GM18508 (cell line): Measurements from ENCODE around the gene ACAA1.
"Not testable (repeated sequence)": the region's sequence is repeated elsewhere in the genome, so short reads cannot be mapped to it uniquely, and the experiment has no call there.

ENCODE experiments used
- ATAC-seq: cut with Tn5 transposase; IDR thresholded peaks from one replicate; pipeline ENCODE4 v1.9.1; 2021; ENCODE audit warnings: moderate number of reproducible peaks; ENCODE audit not compliant: insufficient read depth, unreplicated experiment

ACAA1 gene, protein sequence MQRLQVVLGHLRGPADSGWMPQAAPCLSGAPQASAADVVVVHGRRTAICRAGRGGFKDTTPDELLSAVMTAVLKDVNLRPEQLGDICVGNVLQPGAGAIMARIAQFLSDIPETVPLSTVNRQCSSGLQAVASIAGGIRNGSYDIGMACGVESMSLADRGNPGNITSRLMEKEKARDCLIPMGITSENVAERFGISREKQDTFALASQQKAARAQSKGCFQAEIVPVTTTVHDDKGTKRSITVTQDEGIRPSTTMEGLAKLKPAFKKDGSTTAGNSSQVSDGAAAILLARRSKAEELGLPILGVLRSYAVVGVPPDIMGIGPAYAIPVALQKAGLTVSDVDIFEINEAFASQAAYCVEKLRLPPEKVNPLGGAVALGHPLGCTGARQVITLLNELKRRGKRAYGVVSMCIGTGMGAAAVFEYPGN

DNA sequence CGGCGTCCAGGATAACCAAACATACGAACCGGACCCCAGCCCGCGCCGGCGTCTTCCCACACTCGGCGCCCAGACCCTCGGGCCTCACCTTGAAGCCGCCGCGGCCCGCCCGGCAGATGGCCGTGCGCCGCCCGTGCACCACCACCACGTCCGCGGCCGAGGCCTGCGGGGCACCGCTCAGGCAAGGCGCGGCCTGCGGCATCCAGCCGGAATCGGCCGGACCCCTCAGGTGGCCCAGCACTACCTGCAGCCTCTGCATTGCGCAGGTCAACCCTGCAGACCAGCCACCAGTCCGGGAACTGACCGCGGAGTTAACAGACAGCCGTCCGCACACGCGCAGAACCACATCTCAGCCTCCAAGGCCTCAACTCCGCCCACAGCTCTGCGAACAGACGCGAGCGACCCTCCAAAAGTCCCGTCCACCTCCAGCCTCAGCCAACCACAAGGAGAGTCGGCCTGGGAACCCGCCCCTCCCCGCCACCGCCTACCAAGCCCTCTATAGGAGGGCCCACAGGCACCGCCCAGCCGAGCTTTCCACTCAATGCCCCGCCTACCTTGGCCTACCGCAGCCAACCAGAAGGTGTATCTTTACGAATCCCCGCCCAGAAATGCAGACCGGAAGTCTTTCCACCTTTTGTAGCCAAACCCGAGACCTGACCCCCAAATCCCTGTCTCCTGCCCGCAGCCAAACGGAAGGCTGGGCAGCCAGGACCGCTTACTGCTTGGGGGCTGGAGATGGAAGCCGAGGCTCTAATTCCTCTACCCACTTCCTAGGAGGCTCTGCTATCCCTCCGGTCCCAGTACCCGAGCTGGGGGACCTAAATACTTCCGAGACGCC, at the start of gene ACAA1:
TSS of gene ACAA1 (minus strand) at position 351 of the 838 bp plus-strand sequence. CDS start at position 259, 92 bp downstream.
- peak; percentile 81 for ATAC-seq

- no peak for ATAC-seq
Measured at GRCh38 chr3:38177181-38177580, 40.3 kb upstream of the ACAA1 start.

- ATAC-seq = no peak
Measured at GRCh38 chr3:38173834-38174418, 37.0 kb upstream of the ACAA1 start.

DNA sequence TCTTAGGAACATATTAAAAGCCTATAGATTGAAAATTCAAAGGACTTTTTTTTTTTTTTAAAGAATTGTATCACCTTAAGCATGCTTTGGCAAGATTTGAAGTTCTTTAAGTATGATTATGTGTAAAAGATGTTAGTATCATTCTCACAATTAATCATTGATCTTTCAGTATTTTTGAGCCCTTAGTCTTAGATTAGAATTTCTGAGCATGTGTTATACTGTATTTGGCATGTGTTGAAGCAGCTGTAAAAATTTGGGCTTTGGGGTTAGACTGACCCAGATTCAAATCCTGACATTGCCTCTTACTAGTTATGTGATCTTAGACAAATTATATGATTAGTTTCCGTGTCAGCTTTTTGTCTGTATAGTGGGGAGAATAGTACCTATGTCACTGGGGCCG, 34.7 kb upstream of the ACAA1 start:
- ATAC-seq = no peak

DNA sequence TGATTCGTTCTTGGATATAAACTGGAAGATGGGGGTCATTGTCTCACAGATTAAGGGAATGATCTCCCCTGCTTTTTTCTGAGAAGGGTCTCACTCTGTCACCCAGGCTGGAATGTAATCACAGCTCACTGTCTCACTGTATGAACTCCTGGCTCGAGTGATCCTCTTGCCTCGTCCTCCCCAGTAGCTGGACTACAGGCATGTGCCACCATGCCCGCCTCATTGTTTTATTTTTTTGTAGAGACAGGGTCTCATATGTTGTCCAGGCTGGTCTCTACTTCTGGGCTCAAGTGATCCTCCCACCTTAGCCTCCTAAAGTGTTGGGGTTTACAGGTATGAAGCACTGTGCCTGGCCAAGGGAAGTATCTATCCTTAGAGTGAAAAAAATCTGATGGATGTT, 33.8 kb upstream of the ACAA1 start:
- no peak for ATAC-seq

DNA sequence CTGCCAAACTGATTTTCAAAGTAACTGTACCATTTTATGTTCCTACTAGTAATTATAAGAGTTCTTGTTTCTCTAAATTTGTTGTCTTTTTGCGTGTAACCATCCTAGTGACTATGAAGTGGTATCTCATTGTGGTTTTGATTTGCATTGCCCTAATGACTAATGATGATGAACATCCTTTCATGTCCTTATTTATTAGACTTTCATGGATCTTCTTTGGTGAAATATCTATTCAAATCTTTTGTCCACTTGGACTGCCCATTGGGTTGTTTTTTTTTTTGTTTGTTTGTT, 32.0 kb upstream of the ACAA1 start:
- ATAC-seq = no peak

DNA sequence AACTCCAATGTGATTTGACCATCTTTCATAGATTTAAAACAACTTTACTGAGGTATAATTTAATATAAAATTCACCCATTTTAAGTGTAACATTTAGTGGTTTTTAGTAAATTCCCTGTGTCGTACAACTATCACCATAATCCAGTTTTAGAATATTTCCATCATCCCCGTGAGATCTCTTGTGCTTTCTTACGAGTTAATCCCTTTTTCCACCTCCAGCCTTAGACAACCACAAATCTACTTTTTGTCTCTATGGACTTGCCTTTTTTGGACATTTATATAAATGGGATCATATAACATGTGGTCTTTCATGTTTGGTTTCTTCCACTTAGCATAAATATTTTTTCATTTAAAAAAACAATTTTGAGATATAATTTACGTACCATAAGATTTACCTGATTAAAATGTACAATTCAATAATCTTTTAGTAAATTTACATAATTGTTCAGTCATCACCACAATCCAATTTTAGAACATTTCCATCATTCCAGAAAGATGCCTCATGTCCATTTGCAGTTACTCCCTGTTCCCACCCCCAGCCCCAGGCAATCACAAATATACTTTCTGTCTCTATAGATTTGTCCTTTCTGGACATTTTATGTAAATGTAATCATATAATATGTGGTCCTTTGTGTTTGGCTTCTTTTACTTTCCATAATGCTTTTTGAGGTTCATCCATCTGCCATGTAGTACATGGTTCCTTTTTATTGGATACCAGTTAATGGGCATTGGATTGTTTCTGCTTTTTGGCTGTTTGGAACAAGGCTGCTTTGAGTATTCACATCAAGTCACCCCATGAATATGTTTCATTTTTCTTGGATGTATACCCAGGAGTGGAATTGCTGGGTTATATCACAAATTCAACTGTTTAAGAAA, 31.5 kb upstream of the ACAA1 start:
- ATAC-seq = no peak

- no peak for ATAC-seq
Measured at GRCh38 chr3:38167591-38167990, 30.7 kb upstream of the ACAA1 start.

DNA sequence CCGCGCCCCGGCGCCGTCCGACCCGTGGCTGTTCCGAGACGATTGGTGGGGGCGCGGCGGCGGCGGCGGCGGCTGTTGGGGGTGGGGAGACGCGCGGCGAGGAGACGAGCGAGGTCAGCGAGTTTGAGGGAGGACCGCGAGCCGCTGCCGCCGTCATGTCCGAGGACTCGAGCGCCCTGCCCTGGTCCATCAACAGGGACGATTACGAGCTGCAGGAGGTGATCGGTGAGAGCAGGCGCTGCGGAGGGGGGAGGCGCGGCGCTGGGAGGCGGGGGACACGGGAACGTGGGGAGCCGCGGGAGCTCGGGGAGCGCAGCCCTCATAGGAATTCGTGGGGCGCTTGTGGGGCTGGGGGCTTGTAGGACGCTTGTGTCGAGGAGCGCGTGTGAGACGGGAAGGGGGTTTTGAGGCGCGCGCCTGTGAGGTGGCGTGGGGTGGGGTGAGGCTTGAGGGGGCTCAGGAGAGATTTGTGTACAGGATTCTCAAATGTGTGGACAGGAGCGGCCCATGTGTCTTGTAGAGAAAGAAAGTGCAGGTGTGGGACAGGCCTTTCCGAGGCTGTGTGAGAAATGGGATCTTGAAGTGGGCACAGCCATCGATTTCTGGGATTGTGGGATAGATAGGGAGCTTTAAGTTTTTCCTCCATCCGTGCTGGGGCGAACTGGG, 28.9 kb upstream of the ACAA1 start:
- no peak for ATAC-seq

- ATAC-seq = peak; percentile 92
Measured at GRCh38 chr3:38164952-38165721, 28.2 kb upstream of the ACAA1 start, which contains the start of gene OXSR1. Gene OXSR1 (plus strand): TSS chr3:38165537. CDS start chr3:38165877, 340 bp downstream.

DNA sequence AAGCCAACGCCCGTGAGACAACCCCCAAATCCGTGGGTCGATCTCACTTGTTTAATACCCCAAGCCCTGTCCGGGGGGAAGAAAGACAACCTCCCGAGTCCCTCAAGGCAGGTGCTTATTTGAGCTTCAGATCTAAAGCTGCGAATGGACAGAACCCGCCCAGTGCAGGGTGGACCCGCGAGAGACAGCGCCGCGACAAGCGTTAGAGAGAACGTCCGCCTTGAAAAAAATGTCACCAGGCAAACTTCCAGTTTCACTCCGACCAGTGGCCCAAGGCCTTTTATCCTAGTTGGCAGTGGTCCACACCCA, 27.7 kb upstream of the ACAA1 start:
- ATAC-seq = peak; percentile 8

DNA sequence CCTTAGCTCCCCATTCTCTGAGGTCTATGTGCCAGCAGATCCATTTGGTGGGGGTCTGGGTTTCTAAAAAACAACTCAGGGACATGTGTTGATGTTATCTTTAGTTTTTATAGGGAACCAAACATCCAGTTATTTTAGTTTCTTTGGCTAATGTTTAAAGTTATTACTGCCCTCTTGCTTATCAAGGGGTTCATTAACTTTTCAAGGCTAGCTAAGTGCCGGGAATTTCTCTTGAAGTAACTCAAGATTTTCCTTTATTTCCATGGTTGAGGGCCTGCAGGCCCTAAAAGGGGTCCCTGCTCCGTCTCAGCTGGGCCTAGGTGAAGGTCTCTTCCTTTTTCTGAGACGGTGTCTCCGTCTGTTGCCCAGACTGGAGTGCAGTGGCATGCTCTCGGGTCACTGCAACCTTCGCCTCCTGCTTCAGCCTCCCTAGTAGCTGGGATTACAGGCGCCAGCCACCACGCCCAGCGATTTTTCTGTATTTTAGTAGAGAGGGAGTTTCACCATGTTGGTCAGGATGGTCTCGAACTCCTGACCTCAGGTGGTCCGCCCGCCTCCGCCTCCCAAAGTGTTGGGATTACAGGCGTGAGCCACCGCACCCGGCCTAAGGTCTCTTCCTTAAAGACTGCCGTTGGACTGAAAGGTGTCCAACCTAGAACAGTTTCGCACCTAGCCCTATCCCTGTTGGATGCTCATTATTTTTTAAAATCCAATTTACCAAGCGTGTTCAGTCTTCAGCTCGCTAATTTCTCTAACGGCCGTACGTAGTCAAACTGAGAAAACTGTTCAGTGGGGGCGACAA, 27.1 kb upstream of the ACAA1 start:
- no peak for ATAC-seq

DNA sequence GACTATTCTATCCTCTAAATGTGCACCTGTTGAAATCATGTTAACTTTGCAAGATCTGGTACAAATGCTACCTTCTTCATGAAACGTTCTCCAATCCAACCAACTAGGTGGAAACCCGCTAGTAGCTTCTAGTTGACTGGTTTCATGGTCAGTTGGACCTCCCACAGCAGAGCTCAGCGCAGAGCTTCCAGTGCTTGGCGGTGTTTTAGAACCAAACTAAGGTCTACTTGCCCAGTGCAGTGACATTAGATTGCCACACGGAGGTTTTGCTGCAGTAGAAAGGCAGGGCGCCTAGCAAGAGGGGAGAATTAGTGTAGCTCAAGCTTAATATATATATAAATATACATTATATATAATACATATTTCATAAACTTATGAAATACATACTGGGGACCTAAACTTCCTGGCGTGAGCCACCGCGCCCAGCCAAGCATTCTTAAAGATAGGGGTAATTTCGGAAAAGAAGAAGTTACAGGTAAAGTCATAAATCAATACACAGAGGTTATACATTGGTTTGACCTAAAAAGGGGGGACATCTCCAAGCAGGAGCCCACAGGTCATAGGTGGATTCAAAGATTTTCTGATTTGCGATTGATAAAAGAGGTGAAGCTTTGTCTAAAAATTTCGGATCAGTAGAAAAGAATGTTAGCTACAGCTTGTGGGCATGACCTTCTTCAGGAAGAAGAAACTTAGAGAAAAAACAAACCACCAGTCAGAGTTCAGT, 26.4 kb upstream of the ACAA1 start:
- no peak for ATAC-seq

DNA sequence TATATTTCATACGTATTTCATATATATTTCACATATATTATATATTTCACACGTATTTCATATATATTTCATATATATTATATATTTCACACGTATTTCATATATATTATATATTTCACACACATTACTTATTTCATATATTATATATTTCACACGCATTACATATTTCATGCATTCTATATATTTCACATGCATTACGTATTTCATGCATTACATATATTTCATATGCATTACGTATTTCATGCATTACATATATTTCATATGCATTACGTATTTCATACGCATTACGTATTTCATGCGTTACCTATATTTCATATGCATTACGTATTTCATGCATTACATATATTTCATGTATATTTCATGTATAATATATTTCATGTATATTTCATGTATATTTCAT, 23.8 kb upstream of the ACAA1 start:
- not testable (repeated sequence) for ATAC-seq

- no peak for ATAC-seq
Measured at GRCh38 chr3:38158472-38158871, 21.5 kb upstream of the ACAA1 start.

DNA sequence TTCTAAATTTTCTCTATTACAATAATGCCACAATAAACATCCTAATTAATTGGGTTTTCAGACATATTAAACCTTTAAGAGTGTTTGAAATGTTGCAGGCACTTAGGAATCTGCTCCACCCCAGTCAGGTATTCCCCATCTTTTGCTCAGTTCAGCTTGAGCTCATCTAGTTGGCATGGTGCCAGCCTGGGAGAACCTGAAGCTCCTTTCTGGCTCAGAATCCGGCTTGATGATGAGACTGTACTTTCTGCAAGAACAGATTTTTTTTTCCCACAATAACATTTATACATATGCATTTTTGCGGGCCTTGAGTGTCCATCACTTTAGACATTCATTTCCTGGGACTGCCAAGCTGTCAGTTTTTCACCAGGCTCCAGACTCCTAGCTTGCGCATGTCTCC, 20.7 kb upstream of the ACAA1 start:
- ATAC-seq = no peak

DNA sequence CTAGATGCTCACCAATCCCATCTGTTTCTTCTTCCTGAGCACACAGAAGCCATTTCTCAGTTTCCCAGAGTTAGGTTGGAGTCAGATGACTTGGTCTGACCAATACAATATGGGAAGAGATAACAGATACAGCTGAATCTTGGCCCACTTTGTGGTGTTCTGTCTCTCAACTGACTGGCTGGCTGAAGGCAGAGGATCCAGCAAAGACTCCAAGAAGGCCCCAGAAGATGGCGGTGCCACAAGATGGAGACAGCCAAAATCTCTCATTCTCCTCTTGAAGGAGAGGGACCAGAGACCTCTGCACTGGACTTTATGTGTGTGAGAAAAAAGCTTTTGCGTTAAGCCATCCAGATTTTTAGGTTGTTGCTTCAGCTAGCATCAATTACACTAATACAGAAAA, 20.2 kb upstream of the ACAA1 start:
- no peak for ATAC-seq

- ATAC-seq = no peak
Measured at GRCh38 chr3:38155825-38156224, 18.9 kb upstream of the ACAA1 start.
